NCI-H1048 (cell line): ENCODE data around the gene LGALS3BP.

Source experiments
- DNase-seq: peaks from one replicate; lab custom pipeline; 2025; lab: John Stamatoyannopoulos, UW

LGALS3BP gene

DNA sequence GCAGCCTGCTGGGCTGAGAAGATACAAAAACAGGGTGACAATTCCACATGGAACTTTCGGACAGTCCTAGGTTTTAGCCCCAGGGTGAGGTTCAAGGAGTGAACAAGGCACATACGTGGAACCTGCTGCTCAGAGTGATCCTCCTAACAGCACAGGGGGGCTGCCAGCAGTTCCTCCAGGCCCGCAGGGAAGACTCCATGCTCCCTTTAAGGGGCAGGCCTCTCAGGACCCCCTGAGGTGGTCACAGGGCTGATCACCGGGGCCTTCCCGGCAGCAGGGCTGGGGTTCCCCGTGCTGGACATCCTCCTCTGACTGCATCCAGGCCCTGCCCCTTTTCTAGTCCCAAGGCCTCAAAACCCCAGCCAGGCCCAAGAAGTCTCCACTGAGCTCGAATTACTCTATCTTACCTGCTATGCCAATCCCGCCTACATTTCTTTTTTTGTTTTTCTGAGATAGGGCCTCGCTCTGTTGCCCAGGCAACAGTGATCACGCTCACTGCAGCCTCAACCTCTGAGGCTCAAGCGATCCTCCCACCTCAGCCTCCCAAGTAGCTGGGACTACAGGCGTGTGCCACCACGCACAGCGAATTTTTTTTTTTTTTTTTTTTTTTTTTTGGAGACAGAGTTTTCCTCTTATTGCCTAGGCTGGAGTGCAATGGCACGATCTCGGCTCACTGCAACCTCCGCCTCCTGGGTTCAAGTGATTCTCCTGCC is 19.5 kb upstream of the LGALS3BP start:
- no peak for DNase-seq

DNA sequence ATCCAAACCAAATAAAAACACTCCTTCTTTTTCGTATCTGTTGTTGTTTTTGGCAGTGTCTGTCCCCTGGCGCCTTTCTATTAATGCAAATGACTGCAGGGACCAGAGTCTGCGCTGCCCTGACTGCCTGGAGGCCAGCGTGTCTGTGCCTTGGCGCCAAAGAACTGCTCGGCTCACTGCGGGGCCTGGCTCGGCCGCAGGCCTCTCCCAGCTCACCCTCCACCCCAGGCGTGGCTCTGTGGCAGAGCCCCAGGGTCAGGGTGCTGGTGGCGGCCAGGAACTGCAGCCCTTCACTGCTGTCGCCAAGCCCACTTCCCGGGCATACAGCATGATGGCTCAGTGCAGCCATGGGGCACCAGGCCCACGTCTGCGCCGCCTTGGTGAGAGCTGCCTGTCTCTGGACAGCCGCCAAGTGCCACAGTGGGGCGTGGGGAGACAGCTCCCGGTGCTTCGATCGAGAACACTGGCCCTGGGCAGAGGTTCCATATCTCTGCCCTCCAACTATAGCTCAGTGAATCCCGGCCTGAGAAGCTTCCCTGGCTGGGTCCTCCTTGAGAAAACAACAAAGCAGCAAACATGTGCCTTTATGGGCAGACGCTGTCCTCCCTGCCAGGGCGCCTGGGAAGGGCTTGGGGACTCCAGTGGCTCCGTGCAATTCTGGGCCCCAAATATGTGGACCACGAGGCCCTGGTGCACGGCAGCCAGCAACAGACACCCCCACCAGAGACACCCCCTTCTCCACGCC is 18.8 kb upstream of the LGALS3BP start:
- no peak for DNase-seq

DNA sequence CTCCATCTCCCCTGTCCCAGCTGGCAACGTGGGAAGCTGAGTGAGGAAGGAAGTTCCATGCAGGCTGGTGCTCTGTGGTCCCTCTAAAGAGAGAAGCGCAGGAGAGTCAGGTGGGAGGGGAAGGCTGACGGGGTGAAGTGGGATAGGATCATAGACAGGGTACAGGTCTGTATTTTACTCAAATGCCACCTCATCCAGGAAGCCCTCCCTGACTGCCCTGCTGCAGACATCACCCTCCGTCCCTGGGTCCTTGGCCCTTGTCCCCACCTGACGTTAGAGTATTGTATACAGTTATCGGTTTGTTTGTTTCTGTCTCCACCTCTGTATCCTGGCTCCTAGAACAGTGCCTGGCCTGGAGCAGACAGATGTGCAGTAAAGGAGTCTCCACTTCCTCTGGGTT is 18.2 kb upstream of the LGALS3BP start:
- DNase-seq = no peak

DNA sequence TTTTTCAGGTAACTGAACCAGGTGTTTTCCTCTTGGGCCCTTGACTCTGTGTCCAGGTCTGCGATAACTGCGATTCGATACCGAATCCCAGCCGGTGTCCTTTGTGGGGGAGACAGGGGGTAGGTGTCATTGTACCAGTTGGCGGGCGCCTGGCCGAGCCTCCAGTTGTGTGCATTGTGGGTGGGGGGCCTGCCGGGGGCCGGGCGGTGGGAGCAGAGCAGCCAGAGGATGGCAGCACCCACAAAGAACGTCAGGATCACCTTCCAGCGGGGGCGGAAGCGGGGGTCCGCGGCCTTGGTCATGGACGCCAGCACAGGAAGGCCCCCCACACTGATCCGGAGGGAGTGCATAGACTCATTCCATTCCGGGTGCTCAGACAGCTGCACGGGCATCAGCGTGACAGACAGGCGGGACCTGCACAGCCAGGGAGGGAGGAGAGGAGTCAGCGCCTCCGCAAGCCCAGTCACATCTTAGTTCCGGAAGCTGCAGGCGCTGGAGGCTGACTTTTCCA is 17.6 kb upstream of the LGALS3BP start:
- no peak for DNase-seq

DNA sequence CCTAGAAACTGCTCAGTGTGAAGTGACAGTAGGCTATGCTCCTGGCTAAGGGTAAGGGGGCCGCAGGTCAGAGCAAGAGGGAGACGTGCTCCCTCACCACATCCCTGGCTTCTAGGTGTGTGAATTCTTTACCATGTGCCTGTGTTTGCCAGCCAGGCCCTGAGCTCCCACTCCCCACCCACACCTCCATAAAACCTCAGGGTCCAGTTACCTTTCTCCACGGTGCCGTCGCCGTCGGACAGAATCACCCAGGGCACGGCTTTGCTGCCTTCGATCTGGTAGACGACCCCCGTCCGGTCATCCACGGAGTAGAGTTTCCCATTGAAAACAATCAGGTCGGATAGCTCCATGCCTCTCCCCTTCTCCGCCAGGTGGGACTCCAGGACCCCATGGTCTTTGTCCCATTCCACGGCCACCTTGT is 17.1 kb upstream of the LGALS3BP start:
- DNase-seq = no peak

DNA sequence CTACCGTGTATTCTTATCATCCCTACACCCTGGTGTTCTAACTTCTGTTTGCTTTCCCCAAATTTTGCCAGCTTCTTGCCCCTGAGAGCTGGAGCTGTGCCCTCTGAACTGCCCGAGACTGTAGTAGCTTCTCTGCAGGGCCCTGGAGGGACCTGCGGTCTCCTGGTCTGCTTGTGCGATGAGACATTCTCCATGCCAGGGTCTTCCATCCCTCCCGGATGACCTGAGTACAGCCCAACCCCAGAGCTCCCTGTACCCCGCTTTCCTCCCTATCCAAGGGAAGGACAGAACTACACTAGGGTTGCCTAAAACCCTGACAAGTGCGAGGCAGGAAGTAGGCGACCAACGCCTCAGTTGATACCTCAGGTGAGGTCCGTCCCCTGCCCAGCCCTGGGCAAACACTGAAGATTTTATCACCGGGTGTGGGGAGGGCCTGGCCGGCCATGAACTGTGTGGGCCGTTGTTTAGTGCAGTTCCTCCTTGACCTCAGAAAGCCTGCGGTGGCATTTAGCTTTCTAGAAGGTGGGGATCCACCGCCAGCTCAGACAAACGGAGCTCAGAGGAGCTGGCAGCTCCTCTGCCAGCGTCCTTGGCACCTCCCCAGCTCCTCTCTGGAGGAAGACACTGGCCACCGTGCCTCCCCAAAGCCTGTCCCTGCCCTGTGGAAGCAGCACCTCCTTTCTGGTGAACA is 16.2 kb upstream of the LGALS3BP start:
- DNase-seq = no peak

DNA sequence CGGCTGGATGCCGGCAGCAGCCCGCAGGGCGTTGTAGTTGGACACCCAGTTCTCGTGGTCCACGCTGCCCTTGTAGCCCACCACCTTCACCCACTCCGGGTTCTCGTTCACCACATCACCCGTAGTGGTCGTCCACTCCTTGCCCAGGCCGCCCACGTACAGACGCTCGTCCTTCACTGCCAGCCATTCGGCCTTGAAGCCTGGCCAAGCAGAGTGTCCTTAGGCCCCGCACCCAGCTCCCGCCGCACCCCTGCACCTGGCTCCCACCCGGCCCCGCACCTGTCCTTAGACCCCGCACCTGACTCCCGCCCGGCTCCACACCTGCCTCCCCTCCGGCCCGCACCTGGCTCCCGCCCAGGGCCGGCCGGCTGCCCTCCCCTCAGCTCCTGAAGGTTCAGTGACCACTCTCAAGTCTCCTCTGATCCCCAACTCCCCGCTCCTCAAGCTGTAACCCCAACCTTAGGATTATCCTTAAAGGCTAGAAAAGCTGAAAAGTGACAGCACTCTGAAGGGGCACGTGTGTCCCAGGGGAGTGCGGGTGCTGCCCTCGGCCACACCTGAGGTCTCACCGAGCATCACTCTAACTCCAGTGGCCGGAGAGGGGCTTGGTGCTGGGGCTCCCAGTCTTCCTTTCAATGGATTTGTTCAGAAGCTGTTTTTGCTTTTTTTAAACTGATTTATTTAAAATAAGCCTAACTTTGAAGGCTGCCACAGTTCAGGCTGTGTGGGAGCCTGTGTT is 15.5 kb upstream of the LGALS3BP start:
- no peak for DNase-seq

DNA sequence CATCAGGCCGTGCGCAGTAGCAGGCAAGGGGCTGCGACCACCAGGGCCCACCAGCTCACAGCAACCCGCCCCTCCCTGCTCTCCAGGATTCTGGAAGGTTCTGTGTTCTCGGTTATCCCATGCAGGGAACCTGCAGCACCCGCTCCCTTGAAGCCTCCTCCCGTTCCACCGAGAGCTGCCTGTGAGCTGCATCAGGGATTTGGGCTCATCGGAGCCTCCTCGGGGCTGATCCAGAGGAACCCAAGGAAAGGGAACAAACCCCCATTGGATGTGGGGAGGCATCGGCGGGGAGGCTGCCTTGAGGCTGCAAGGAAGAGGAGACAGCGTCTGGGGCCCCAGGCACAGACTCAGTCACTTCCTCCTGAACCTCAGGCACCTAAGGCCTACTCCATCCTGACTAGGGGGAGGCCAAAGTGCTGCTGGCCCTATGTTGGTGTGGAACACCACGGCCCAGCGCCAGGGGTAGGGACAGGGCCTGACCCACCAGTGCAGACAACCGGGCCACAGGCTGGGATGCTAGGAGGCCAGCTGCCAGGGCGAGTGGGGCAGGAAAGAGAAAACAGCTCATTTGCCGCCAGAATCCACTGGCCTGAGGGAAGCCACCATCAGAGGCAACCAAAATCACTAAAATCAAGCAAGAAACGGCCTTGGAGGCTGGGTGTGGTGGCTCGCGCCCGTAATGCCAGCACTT is 14.4 kb upstream of the LGALS3BP start:
- DNase-seq = no peak

DNA sequence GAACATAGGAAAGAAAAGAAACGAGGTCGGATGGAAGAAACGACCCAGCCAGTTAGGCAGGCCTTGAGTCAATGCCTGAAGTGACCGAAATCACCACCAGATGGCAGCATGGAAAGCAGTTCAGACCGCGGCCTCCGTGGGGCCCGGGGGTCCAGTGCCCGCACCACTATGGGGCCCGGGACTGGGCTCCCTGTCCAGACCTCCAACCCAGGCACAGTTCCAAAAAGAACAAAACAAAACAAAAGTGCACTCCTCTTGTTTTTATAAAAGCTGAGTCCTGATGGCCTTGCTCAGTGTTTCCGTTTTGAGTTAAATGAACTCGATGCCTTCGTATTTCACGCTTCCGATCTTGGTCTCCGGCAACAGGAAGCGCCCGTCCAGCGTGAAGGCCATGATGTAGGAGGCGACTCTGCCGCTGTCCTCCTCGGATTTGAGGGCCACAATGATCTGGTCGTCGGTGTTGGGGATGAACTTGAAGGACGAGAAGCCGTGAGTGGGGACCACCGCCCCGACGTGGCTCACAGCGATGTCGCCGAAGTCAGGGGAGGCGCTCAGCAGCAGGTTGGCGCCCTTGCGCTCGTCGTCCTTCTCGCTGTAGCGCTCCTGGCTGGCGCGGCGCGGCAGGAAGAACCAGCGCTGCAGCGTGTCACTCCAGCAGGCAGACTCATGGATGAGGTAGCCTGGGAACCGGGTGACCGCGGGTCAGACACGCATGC is 13.7 kb upstream of the LGALS3BP start:
- DNase-seq = no peak

DNA sequence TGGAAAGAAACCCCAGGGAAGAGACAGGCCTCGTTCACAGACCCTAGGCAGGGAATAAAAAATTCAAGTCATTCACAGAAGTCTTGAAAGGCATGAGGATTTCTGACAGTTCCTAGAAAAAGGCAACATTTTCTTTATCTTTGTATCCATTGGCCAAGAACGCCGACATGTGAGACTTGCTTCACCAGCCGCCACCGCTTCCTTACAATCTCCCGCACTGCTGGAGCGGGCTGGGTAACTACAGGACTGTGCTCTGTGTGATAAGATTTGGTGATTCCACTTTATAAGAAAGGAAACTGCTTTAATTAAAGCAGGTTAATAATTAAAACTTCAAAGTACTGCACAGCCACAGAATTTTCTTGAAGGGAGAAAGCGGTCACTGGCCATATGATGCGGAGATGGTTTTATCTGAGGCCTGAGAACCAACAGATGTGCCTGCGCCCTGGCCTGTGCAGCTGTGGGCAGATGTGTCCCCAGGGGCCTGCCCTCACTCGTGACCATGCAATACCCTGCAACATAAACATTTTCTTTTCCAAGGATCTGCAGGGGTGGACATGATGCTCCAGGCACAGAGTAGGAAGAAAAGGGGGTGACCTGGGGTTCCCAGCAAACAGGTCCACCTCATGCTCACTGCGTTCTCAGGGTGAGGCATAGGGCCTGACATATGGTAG is 13.0 kb upstream of the LGALS3BP start:
- DNase-seq = no peak

DNA sequence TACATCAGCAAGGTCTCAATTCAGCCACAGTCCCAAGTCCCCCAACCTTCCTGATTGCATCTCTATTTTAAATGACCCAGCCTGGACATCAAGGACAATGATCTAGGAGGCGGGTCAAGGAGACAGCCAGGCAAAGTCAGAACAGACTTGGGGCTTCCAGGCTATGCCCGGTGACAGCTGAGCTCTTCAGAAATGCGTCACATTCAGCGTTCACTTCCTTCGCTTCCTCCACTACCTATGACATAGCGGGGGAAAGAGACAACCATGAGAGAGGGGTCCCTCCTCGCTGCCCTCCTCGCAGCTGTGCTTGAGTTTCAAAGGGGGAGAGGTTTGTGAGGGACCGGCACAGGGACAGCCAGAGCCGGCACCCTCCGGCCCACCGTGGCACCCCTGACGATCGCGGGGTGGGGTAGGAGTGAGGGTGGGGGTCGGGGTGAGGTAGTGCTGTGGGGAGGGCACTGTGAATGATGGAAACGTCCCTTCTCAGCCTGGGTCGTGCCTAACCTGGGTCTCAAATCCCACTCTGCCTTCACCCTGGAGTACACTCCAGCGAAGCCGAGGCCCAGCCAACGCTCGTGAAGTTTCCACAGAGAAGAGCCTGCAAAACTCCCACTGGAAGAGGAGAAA is 12.3 kb upstream of the LGALS3BP start:
- DNase-seq = no peak

DNA sequence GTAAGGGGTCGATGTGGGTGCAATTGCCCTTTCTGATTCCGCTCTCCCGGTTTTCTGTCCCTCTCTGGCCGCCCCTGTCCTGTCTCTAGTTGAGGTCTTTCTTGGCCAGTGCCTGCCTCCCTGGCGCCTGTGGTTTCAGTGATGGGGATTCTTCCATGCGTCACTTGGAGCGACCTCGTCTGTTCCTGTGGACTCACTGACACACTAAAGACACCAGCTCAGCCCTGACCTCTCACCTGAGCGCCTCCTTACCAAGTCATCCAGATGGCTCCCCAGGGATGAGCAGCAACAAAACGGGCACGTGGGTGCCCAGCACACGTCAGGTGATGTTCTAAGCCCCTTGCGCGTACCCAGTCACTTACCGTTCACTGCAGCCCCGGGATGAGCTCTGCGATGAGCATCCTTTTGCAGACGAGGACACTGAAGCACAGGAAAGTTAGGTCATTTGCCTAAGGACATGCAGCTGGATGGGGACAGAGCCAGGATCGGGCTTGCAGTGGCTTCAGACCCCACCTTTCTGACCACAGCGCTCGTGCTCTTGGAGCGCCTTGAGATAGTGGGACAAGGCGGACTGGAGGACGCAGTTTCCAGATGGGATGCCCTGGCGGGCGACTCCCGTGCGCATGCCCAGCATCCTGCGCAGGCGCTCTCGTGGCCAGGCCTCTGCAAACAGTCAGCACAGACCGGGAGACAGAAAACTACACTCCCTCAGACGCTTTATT is 11.5 kb upstream of the LGALS3BP start:
- no peak for DNase-seq

DNA sequence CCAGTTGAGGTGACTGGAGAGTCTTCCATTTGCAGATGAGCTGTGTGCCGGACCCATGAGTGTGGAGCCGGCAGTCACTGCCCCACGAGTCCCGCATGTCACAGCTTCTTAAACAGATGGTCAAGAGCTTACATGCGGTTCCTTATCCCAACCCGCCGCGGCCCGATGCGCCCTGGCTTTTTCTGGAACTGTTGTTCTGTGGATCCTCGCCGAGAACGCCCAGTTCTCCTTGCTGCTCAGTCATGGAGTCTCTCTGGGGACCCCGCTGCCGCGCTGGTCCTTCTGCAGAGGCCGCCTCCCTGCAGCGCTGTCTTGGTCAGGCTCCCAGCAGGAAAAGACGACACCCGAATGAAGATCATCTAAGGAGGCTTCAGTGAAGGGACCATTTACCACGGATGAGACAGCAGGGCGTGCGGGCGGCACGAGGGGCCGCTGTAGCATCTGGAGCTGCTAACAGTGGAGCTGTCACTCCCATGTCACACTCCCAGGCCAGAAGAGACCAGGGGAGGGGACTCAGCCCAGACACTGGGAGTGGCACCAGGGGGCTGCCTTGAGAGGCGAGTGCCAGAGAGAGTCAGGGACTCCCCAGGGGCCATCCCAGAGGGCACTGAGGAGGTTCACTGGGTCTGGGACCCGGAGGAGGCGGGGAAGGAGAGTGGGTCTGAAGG is 10.8 kb upstream of the LGALS3BP start:
- DNase-seq = no peak

DNA sequence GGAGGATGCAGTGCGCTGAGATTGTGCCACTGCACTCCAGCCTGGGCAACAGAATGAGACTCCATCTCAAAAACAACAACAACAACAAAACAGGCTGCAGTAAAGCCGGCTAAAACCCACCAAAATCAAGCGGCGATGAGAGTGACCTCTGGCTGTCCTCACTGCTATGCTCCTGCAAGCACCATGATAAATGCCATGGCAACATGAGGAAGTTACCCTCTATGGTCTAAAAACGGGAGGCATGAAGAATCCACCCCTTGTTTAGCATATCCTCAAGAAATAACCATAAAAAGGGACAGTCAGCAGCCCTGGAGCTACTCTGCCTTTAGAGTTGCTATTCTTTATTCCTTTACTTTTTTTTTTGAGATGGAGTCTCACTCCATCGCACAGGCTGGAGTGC is 8.4 kb upstream of the LGALS3BP start:
- DNase-seq = no peak

DNA sequence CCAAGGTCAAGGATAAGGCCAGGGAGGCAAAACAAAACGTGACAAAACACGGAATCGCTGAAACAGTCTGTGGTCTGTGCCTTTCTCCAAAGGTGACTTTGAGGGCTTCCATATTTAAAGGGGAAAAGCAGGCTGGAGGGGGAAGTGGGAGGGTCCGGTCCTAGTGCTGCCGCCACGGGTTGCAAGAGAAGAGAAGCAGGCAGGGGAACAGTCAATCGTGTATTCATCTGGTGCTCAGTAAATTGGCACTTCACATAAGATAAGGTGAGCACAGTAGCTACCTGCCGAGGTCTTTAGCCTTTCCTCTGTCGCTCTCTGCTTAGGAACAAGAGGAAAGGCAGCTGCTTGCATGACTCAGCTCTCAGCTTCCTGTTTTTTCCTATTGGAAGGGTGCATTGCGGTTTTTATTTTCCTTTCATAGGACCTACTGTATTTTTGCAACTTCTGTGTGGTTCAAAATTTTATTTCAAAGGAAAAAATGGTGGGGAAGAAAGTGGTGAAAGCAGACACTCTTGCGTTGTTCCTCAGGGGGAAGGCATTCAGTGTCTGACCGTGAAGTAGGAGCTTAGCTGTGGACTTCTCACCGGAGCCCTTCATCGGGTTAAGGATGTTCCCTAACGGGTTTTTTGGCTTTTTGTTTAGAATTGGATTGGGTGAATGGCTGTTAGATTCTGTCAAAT is 7.1 kb upstream of the LGALS3BP start:
- no peak for DNase-seq

DNA sequence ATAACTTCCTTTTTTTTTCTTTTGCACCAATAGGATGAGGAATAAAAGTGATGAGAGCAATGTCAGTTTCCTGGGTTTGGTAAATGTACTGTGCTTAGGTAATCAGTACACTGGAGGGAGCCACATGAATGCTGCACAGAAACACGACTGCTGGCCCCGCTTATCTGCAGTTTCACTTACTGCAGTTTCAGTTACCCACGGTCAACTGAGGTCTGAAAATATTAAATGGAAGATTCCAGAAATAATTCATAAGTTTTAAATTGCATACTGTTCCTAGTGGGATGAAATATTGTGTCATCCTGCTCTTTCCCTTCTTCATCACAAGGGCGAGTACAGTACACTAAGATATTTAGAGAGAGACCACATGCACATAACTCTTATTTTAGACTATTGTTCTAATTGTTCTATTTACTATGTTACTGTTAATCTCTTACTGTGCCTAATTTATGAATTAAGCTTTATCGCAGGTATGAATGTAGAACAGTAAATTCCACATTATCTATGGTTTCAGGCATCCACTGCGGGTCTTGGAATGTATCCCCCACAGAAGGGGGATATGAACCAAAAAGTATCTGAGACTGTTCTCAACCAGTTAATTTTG is 6.4 kb upstream of the LGALS3BP start:
- DNase-seq = no peak

DNA sequence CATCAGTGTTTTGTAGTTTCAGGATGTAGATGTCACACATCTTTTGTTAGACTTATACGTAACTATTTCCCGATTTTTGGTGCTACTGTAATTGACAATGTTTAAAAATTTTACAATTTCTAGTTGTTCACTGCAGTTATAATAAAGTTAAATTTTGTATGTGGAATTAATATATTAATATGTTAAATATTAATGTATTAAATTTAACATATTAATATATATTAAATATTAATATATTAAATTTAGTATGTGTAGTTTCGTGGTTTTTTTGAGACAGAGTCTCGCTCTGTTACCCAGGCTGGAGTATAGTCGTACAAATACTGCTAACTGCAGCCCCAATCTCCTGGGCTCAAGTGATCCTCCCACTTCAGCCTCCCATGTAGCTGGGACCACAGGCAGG is 5.7 kb upstream of the LGALS3BP start:
- DNase-seq = no peak
